ENCODE results near the gene KANK2. TPM values are rescaled to one million over a fixed set of nuclear protein-coding genes. Genes with fewer than 3 reads are reported as not detected.
"Not testable (repeated sequence)": the region's sequence is repeated elsewhere in the genome, so short reads cannot be mapped to it uniquely, and the experiment has no call there.

KANK2 gene
- total RNA-seq, 1 donor from 2014 or later: 3.0 TPM

DNA sequence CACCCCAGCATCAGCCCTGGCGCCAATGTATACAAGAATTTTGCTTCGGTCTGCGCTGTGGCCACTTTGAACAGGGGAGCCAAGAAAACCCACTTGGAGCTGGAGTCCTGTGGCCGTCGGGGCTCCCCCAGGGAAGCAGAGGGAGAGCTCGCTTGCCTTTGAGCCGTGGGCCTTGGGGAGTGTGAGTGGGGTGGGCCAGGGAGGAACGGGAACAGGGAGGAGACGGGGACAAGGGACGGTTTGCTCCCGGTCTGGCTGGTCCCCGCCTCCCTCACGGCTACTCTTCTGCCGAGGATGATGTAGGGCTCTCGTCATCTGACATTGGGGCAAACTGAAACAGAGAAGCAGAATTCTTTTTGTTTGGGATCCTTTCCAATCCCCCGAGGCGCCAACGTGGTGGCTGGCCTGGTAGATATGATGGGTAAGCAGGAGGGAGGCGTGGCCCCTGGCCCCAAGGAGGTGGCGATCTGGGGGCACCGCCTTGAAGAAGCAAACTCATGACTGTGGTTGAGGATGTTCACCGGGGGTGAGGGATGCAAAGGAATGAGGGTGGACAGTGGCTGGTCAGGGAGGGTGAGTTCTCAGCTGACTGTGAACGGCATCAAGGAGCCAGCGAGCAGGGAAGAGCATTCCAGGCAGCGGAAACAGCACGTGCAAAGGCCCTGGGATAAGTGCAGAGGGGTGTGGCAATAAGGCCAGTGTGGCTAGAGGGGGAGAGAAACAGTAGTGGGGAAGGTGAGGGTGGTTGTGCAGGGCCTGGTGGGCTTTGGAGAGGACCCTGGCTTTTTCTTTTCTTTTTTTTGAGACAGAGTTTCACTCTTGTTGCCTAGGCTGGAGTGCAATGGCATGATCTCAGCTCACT is 30.8 kb downstream of the KANK2 start:
- intact Hi-C loops (cut with micrococcal nuclease): no loop called here
- H3K4me1 Mint-ChIP-seq: no peaks in the 10 kb centered on the region
- no peak overlapping the region for H3K4me3 Mint-ChIP-seq
- no peaks in the 10 kb centered on the region for H3K9me3 Mint-ChIP-seq
- no peak overlapping the region for H3K27ac Mint-ChIP-seq
- H3K27me3 Mint-ChIP-seq: no peaks in the 10 kb centered on the region
- no peak for DNase-seq
- no peaks in the 10 kb centered on the region for H3K36me3 Mint-ChIP-seq (ENCODE audit: low read depth)

- Mint-ChIP-seq H3K9me3 (no peaks in the 10 kb centered on the region), H3K27ac (no peak overlapping the region), H3K4me1 (no peaks in the 10 kb centered on the region), H3K36me3 (ENCODE audit: low read depth) (no peaks in the 10 kb centered on the region), H3K4me3 (no peak overlapping the region), H3K27me3 (no peaks in the 10 kb centered on the region)
- intact Hi-C loops (cut with micrococcal nuclease): no loop called here
- DNase-seq: no peak
Measured at GRCh38 chr19:11165486-11166030, 31.8 kb downstream of the KANK2 start.

- Mint-ChIP-seq H3K4me3 (no peak overlapping the region), H3K36me3 (ENCODE audit: low read depth) (no peaks in the 10 kb centered on the region), H3K4me1 (no peaks in the 10 kb centered on the region), H3K9me3 (no peaks in the 10 kb centered on the region), H3K27me3 (no peaks in the 10 kb centered on the region), H3K27ac (no peak overlapping the region)
- intact Hi-C loops (cut with micrococcal nuclease): no loop called here
- no peak for DNase-seq
Measured at GRCh38 chr19:11164879-11165406, 32.4 kb downstream of the KANK2 start.

DNA sequence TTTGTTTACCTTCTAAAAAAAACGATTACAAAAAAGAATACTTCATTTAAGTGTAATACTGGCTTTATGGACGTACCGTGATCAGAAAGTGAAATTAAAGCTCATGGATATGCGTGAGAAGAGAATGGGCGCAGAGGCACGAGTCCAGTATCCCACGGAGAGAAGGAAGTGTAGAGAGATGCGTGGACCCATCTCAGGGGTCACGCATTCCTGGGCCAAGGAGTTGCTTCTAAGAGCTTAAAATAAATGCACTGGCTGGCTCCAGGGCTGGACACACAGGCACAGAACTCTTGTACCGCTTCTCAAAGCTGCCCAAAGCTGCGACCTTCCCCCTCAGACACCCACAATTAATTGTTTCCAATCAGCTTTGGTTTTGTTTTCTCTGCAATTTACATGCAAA is 33.0 kb downstream of the KANK2 start:
- DNase-seq: no peak
- Mint-ChIP-seq H3K36me3 (ENCODE audit: low read depth) (no peaks in the 10 kb centered on the region), H3K27ac (no peak overlapping the region), H3K9me3 (no peaks in the 10 kb centered on the region), H3K4me1 (no peaks in the 10 kb centered on the region), H3K27me3 (no peaks in the 10 kb centered on the region), H3K4me3 (no peak overlapping the region)
- intact Hi-C loops (cut with micrococcal nuclease): no loop called here

GRCh38 chr19:11160440-11160768 is 36.9 kb downstream of the KANK2 start:
- H3K4me1 Mint-ChIP-seq; H3K4me3 Mint-ChIP-seq; H3K36me3 Mint-ChIP-seq (ENCODE audit: low read depth); H3K27ac Mint-ChIP-seq; intact Hi-C loops (cut with micrococcal nuclease); DNase-seq; H3K27me3 Mint-ChIP-seq; H3K9me3 Mint-ChIP-seq: not testable (repeated sequence)

DNA sequence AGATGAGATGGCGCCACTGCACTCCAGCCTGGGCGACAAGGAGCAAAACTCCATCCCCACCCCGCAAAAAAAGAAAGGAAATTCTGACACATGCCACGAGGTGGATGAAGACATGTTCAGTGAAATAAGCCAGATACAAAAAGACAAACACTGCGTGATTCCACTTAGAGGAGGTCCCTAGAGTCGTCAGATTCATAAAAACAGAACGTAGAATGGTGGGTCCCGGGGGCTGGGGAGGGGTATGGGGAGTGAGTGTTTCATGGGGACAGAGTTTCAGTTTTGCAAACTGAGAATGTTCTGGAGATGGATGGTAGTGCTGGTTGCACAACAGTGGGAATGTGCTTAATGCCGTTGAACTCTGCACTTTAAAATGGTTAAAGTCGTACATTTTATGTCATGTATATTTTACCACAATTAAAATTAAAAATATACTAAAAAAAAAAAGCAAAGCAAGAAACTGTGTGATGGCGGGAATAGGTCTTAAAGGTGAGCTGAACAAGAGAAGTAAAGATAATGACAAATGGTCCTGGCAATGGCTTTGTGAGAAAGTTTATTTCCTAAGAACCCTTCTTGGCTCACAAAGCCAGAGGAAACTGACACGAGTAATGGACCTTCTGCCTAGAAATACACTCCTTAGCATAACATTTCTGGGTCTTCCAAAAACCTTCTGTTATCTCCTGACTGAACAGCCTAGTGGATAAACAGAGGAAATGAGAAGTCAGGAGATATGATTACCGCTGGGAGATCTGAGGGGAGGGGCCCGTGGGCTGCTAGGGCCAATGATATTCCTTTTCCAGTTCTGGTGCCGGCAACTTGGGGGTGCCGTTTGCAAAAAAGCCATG is 37.5 kb downstream of the KANK2 start:
- H3K27me3 Mint-ChIP-seq: no peaks in the 10 kb centered on the region
- DNase-seq: no peak
- H3K9me3 Mint-ChIP-seq: no peaks in the 10 kb centered on the region
- H3K27ac Mint-ChIP-seq: no peak overlapping the region
- no peaks in the 10 kb centered on the region for H3K36me3 Mint-ChIP-seq (ENCODE audit: low read depth)
- intact Hi-C loops (cut with micrococcal nuclease): loop anchor here (5.0 kb wide), 1 partner anchor 37 kb away; the partner anchor contains the start of gene KANK2
- H3K4me1 Mint-ChIP-seq: peaks cover 8% of the 10 kb centered on the region
- no peak overlapping the region for H3K4me3 Mint-ChIP-seq

- Mint-ChIP-seq H3K4me3 (peak within 1 kb of the TSS; percentile 84), H3K36me3 (ENCODE audit: low read depth) (peaks cover 13% of the 10 kb centered on the region), H3K27ac (peak within 1 kb of the TSS; percentile 81), H3K27me3 (no peaks in the 10 kb centered on the region), H3K9me3 (no peaks in the 10 kb centered on the region), H3K4me1 (peaks cover 27% of the 10 kb centered on the region)
- intact Hi-C loops (cut with micrococcal nuclease): loop anchor here (1.0 to 5.0 kb wide), 2 partner anchors 42 to 226 kb away; partner anchors contain the start of gene KANK2
- DNase-seq: peak; percentile 98
Measured at GRCh38 chr19:11155373-11156120, 41.8 kb downstream of the KANK2 start, which contains the start of gene SPC24. SPC24 (minus strand) TSS chr19:11155782; CDS start chr19:11155776, 6 bp downstream.

DNA sequence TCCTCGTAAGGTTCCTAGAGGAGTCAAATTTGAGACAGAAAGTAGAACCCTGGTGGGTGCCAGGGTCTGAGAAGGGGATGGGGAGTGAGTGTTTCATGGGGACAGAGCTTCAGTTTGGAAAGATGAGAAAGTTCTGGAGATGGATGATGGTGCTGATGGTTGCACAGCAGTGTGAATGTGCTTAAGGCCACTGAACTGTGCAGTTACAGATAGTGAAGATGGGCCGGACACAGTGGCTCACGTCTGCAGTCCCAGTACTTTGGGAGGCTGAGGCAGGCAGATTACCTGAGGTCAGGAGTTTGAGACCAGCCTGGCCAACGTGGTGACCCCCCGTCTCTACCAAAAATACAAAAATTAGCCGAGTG is 42.7 kb downstream of the KANK2 start:
- DNase-seq: peak; percentile 59
- H3K27me3 Mint-ChIP-seq: no peaks in the 10 kb centered on the region
- H3K4me3 Mint-ChIP-seq: peak overlapping the region; percentile 84
- peaks cover 27% of the 10 kb centered on the region for H3K4me1 Mint-ChIP-seq
- intact Hi-C loops (cut with micrococcal nuclease): loop anchor here (1.0 to 5.0 kb wide), 2 partner anchors 43 to 227 kb away; partner anchors contain the start of gene KANK2
- H3K27ac Mint-ChIP-seq: peak overlapping the region; percentile 81
- H3K36me3 Mint-ChIP-seq (ENCODE audit: low read depth): peaks cover 13% of the 10 kb centered on the region
- H3K9me3 Mint-ChIP-seq: no peaks in the 10 kb centered on the region

- Mint-ChIP-seq H3K4me3 (peak overlapping the region; percentile 26), H3K9me3 (no peaks in the 10 kb centered on the region), H3K27me3 (no peaks in the 10 kb centered on the region), H3K27ac (no peak overlapping the region), H3K4me1 (peaks cover 27% of the 10 kb centered on the region), H3K36me3 (ENCODE audit: low read depth) (peaks cover 24% of the 10 kb centered on the region)
- DNase-seq: no peak
- intact Hi-C loops (cut with micrococcal nuclease): no loop called here
Measured at GRCh38 chr19:11152318-11153062, 44.9 kb downstream of the KANK2 start.

DNA sequence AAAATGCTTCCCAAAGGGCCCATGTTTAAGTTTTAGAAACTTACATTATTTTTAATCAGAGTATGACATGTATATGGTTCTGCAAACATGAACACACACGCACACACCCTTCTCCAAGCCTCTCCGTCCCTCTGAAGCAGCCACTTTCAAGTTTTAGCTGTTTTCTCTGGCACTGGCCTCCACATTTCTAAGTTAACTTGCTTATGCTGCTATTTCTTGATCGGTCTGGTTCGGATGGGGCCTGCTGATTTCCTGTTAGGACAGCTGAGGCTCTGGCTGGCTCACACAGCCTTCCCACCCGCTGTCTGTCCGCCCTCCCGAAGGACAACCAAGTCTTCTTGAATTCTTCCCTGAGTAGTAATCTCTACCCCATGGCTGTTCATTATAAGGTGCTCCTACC is 46.2 kb downstream of the KANK2 start:
- Mint-ChIP-seq H3K4me1 (peaks cover 24% of the 10 kb centered on the region), H3K9me3 (no peaks in the 10 kb centered on the region), H3K36me3 (ENCODE audit: low read depth) (peaks cover 32% of the 10 kb centered on the region), H3K27ac (peak overlapping the region; percentile 63), H3K4me3 (no peak overlapping the region), H3K27me3 (no peaks in the 10 kb centered on the region)
- intact Hi-C loops (cut with micrococcal nuclease): no loop called here
- DNase-seq: no peak

- intact Hi-C loops (cut with micrococcal nuclease): no loop called here
- Mint-ChIP-seq H3K4me3 (no peak overlapping the region), H3K9me3 (no peaks in the 10 kb centered on the region), H3K4me1 (peaks cover 12% of the 10 kb centered on the region), H3K27me3 (no peaks in the 10 kb centered on the region), H3K27ac (no peak overlapping the region), H3K36me3 (ENCODE audit: low read depth) (peaks cover 40% of the 10 kb centered on the region)
- no peak for DNase-seq
Measured at GRCh38 chr19:11148001-11148400, 49.3 kb downstream of the KANK2 start.

DNA sequence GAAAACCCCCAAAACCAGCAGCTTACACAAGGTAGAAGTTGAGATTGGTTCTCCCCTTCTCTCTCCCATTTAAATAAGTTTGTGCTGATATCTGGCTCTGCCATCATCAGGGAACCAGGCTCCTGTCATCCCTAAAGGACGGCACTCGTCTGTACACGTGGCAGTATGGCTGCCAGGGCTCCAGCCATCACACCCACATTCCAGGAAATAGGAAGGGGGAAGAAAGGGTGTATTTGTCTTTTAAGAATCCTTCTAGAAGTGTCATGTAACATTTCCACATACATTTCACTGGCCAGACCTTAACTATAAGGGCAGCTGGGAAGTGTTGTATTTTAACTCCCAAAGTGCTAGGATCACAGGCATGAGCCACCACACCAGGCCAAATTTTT is 51.8 kb downstream of the KANK2 start:
- intact Hi-C loops (cut with micrococcal nuclease): no loop called here
- H3K27ac Mint-ChIP-seq: no peak overlapping the region
- DNase-seq: no peak
- no peaks in the 10 kb centered on the region for H3K9me3 Mint-ChIP-seq
- no peaks in the 10 kb centered on the region for H3K27me3 Mint-ChIP-seq
- no peak overlapping the region for H3K4me3 Mint-ChIP-seq
- H3K4me1 Mint-ChIP-seq: peaks cover 3% of the 10 kb centered on the region
- H3K36me3 Mint-ChIP-seq (ENCODE audit: low read depth): peaks cover 31% of the 10 kb centered on the region
